GM19193 (cell line): Measurements from ENCODE around the gene IL12RB1.

Experiments used
- POLR2A ChIP-seq: IDR thresholded peaks from 4 replicates; pipeline ENCODE4 v1.6.1; 2011; ENCODE audit not compliant: insufficient read depth, insufficient read length; ENCODE audit errors: extremely low read depth

The IL12RB1 gene

GRCh38 chr19:18098891-18099622 is 12.3 kb upstream of the IL12RB1 start:
- TF ChIP-seq POLR2A = peak; percentile 86

- TF ChIP-seq POLR2A = no peak
Measured at GRCh38 chr19:18097993-18098890, 11.5 kb upstream of the IL12RB1 start.

- peak; percentile 72 for TF ChIP-seq POLR2A
Measured at GRCh38 chr19:18097217-18097992, 10.7 kb upstream of the IL12RB1 start, which contains the start of gene MAST3. Gene MAST3 (plus strand): TSS chr19:18097778. CDS start chr19:18097793, 15 bp downstream.

DNA sequence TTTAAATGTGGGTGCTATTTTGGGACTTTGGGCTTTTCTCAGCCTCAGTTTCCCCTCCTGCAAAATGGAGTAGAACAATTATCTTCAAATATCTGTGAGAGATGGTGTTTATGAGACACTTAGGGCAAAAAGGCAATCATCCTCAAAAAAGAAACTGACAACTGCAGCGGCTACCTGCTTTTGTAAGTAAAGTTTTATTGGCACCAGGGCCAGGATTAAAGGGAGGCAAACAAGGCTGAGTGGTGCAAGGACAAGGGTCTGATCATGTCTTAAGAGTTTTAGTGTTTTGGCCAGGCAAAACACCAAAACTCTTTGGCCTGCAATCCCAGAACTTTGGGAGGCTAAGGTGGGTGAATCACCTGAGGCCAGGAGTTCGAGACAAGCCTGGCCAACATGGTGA is 9.5 kb upstream of the IL12RB1 start:
- TF ChIP-seq POLR2A = no peak

GRCh38 chr19:18093439-18094161 is 6.9 kb upstream of the IL12RB1 start:
- no peak for TF ChIP-seq POLR2A

DNA sequence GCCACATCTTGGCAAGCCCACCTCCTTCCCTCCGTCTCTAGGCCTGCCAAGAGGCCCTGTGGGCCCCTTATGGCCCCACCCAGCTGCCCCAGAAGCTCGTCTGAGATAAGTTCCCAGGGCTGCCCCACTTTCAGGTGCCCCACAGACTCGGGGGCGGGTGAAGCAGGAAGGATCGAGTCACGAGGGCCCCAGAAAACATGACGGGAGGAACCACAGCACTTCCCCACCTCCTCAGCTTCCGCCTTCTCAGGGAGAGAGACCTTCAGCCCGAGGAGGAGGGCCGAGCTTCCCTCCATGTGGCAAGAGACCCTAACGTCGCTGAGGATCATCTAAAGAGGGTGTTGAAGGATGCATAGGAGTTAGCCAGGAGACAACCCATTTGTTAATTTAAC is 4.5 kb upstream of the IL12RB1 start:
- TF ChIP-seq POLR2A = peak; percentile 60

GRCh38 chr19:18090545-18091216 is 3.9 kb upstream of the IL12RB1 start:
- no peak for TF ChIP-seq POLR2A

- TF ChIP-seq POLR2A = no peak
Measured at GRCh38 chr19:18089726-18090125, 3.0 kb upstream of the IL12RB1 start.

DNA sequence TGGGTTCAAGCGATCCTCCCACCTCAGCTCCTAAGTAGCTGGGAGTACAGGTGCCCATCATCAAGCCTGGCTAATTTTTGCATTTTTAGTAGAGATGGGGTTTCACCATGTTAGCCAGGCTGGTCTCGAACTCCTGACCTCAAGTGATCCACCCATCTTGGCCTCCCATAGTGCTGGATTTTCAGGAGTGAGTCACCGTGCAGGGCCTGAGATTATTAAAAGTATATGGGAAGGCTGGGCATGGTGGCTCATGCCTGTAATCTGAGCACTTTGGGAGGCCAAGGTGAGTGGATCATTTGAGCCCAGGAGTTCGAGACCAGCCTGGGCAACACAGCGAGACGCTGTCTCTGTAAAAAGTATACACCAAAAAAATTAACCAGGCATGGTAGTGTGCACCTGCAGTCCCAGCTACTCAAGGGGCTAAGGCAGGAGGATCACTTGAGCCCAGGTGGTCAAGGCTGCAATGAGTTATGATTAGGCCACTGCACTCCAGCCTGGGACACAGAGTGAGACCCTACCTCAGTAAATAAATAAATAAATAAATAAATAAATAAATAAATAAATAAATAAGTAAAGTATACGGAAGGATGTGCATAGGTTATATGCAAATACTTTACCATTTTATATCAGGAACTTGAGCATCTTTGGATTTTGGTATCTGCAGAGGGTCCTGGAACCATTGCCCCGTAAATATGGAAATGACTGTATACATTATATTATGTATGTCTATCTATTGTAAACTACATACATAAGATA is 854 bp downstream of the IL12RB1 start:
- TF ChIP-seq POLR2A = no peak

- no peak for TF ChIP-seq POLR2A
Measured at GRCh38 chr19:18083929-18084684, 2.6 kb downstream of the IL12RB1 start.

DNA sequence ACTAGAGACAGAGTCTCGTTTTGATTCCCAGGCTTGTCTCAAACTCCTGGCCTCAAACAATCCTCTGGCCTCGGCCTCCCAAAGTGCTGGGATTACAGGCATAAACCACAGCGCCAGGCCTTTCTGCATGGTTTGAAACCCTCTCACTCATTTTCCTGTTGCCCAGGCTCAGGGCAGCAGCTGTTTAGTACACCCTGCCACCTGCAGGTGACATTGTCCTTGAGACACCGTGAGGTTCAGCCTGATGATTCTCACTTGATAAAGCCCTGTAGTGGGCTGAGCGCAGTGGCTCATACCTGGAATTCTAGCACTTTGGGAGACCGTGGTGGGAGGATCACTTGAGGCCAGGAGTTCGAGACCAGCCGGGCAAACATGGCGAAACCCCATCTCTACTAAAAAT is 12.5 kb downstream of the IL12RB1 start:
- TF ChIP-seq POLR2A = no peak

DNA sequence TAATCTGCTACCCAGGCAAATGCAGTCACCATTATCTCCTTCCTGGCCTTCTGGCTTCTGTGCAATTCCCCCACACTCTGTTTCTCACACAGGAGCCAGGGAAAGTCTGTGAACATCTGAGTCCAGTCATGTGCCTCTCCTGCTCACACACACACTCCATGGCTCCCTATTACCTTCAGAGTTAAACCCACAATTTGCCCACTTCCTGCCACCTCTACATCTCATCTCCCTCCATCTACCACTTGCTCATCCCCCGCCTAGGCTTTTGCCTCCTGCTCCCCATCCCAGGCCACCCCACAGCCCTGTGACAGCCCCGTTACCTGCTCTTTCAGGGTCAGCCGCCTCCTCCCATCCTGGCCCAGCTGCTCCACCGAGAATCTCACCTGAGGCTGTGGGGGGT is 13.5 kb downstream of the IL12RB1 start:
- TF ChIP-seq POLR2A = no peak
